ENCODE measurements around the gene B3GALT4.
"Not testable (repeated sequence)": the region's sequence is repeated elsewhere in the genome, so short reads cannot be mapped to it uniquely, and the experiment has no call there.

The B3GALT4 gene

DNA sequence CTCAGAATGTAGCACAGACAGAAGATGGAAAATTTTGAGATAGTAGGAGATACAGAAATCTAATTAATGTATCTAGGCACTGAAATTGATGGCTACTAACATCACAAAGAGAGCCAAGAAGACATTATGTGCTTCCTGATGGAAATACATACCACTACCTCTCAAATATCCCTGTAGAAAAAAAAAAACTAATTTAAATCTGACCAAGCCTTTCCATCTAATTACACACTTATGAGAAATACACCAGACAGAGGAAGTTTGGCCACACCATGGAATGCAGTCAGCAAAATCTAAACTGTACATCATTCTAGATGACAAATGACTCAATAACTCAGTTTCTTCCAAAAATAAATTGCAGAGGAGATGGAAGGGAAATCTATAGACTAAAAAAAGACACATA lies 24.2 kb upstream of the B3GALT4 start:
- TF ChIP-seq, protein P1, sequence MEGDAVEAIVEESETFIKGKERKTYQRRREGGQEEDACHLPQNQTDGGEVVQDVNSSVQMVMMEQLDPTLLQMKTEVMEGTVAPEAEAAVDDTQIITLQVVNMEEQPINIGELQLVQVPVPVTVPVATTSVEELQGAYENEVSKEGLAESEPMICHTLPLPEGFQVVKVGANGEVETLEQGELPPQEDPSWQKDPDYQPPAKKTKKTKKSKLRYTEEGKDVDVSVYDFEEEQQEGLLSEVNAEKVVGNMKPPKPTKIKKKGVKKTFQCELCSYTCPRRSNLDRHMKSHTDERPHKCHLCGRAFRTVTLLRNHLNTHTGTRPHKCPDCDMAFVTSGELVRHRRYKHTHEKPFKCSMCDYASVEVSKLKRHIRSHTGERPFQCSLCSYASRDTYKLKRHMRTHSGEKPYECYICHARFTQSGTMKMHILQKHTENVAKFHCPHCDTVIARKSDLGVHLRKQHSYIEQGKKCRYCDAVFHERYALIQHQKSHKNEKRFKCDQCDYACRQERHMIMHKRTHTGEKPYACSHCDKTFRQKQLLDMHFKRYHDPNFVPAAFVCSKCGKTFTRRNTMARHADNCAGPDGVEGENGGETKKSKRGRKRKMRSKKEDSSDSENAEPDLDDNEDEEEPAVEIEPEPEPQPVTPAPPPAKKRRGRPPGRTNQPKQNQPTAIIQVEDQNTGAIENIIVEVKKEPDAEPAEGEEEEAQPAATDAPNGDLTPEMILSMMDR (conservative IDR thresholded peaks at IDR 0.05; ENCODE audit: low read depth, low read length) = no peak
- no peak overlapping the region for H3K4me3 ChIP-seq (ENCODE audit: low read length)
- no peak for DNase-seq (ENCODE audit: low read depth)

DNA sequence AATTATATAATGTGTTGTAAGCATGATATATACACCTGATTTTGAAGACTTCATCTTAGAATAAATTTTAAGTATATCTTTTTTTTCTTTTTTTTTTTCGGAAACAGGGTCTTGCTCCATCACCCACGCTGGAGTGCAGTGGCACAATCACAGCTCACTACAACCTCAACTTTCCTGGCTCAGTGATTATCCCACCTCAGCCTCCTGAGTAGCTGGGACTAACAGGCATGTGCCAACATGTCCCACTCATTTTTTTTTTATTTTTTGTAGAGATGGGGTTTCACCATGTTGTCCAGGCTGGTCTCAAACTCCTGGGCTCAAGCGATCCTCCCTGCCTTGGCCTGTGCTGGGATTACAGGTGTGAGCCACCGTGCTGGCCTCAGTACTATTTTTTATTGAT lies 22.3 kb upstream of the B3GALT4 start:
- TF ChIP-seq, protein P1 (conservative IDR thresholded peaks at IDR 0.05; ENCODE audit: low read depth, low read length) = no peak
- DNase-seq (ENCODE audit: low read depth) = no peak
- no peak overlapping the region for H3K4me3 ChIP-seq (ENCODE audit: low read length)

DNA sequence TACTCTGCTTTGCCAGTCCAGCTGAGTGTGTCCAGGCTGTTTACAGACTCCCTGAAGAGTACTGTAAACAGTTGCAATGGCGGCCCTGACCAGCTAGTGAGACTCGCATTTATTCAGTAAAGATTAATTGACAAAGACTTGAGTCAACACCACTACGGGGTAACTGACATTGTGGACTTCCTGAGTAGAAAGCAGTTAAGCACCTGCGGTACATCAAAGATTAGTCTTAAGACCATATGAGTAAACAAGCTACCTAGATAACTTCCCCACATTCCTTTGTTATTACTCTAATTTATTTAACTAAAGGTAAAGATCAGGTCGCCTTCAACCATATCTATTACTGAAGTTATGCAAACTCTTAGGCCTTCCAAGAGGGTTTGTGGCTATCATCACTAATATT lies 17.9 kb upstream of the B3GALT4 start:
- TF ChIP-seq, protein P1 (conservative IDR thresholded peaks at IDR 0.05; ENCODE audit: low read depth, low read length) = no peak
- DNase-seq (ENCODE audit: low read depth) = no peak
- H3K4me3 ChIP-seq (ENCODE audit: low read length) = no peak overlapping the region

DNA sequence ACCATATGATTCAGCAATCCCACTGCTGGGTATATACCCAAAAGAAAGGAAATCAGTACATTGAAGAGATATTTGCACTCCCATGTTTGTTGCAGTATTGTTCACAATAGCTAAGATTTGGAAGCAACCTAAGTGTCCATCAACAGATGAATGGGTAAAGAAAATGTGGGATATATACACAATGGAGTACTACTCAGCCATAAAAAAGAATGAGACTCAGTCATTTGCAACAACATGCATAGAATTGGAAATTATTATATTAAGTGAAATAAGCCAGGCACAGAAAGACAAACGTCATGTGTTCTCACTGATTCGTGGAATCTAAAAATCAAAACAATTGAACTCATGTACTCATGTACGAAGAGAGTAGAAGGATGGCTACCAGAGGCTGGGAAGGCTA lies 14.4 kb upstream of the B3GALT4 start:
- not testable (repeated sequence) for H3K4me3 ChIP-seq (ENCODE audit: low read length); DNase-seq (ENCODE audit: low read depth)

DNA sequence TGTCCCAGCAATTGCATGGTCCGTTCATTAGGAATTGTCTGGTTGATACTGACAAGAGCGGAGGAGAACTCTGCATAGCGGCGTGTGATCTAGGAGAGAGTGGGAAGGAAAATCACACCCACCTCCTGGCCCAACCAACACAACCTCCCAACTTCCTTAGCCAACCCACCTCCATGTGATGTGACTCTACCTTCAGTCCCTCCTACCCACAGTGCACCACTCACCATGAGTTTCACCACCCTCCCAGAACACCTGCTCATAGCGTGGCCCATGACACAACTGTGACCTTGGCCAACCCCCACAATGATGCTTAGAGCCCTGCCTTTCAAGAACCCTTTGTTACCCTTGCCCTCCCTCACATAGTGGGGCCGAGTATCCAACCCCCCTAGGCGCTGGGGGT lies 12.9 kb upstream of the B3GALT4 start:
- no peak for DNase-seq (ENCODE audit: low read depth)
- TF ChIP-seq, protein P1 (conservative IDR thresholded peaks at IDR 0.05; ENCODE audit: low read depth, low read length) = no peak
- no peak overlapping the region for H3K4me3 ChIP-seq (ENCODE audit: low read length)

DNA sequence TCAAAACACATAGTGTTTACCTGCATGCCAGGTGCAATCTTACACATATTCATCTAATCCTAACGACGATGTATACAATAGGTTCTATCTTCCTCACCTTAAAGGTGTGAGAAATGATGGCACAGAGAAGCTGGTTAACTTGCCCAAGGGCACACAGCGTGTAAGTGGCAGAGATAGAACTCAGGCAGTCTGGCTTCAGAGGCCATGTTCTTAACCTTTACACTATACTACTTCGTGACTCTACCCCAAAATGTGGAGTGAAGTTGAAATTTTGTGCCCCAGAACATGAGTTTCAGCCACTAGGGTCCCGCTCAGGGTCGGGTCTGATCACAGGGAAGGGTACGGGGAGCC lies 5.8 kb upstream of the B3GALT4 start:
- no peak for DNase-seq (ENCODE audit: low read depth)
- H3K4me3 ChIP-seq (ENCODE audit: low read length) = peak overlapping the region; percentile 85
- TF ChIP-seq, protein P1 (conservative IDR thresholded peaks at IDR 0.05; ENCODE audit: low read depth, low read length) = no peak

DNA sequence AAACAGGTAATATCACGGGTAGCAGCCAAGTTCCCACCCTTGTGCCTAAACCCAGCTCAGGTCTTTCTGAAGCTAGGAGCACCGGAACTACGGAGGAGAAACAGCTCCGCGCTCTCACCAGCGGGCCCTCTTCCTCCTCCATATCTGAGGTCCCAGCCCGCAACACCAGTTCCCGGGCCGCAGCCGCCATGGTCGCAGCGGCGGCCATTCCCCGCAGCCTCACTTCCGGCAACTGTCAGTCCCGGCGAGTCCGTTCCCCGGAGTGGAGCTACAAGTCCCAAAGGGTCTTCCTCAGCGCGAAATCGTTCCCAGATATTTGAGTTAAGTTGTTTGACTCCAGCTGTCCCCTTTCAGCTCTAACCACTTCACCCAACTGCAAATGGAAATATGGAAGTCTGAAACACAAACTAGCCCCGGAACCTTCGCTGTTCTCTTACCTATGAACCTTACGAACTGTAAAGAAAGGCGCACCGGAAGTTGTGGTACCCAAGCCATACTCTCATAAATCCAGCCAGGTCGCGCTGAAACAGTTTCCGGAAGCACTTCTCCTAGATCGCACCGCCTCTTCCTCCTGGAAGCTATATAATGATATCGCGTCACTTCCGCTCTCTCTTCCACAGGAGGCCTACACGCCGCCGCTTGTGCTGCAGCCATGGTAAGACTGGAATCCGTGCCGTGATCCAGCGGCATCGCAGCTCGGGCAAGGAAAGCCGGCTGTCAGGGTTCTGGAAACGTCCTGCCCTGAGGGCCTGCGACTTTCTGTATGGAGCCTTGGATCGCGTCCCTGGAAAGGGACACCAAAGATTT lies 5.3 kb upstream of the B3GALT4 start, which contains the start of the genes RPS18 and VPS52:
RPS18 (plus strand) TSS at position 608 of the 807 bp plus-strand sequence; CDS start at position 653, 45 bp downstream.
VPS52 (minus strand) TSS at position 409 of the 807 bp plus-strand sequence; CDS start at position 208, 201 bp downstream.
- TF ChIP-seq, protein P1 (conservative IDR thresholded peaks at IDR 0.05; ENCODE audit: low read depth, low read length) = no peak
- DNase-seq (ENCODE audit: low read depth) = peak; percentile 97
- peak within 1 kb of the TSS; percentile 85 for H3K4me3 ChIP-seq (ENCODE audit: low read length)
